NCI-H146 treated with DMSO at 0.1 percent for 48 hours (cell line): ENCODE measurements around the gene ZBTB2.
"Not testable (repeated sequence)": the region's sequence is repeated elsewhere in the genome, so short reads cannot be mapped to it uniquely, and the experiment has no call there.

Experiments
- DNase-seq: peaks from one replicate; lab custom pipeline; 2025; ENCODE audit not compliant: unreplicated experiment; lab: John Stamatoyannopoulos, UW

Gene ZBTB2

DNA sequence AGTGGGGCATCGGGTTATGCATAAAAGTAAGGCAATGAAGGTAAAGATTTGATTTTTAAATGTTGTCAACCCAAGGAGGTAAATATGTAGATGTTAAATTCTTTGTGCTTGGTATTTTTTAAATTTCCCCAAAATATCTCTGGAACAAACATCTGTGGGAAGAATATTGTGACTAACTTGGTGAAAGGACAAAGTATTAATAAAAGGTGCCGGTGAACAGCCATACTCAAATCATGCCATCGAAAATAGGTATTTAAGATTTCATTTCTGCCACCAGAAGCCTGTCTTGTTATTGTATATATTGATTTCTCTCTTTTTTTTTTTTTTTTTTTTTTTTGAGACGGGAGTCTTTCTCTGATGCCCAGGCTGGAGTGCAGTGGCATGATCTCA, 12.6 kb upstream of the ZBTB2 start:
- DNase-seq, result no peak

DNA sequence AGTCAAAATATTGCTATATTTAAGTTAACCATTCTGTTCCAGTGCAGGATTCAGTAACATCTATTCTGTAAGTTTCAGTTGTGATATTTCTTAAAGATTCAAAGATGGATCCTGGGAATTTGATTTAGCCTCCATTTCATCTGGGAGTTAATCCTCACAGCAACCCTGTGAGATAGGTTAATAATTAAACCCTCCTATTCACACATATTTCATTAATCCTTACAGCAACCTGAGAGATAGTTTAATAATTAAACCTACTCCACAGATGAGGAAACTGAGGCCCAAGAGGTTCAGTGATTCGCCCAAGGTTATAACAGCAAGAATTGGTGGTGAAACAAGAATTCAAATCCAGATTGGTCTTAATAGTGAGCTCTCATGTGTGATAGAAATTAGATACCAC, 10.9 kb upstream of the ZBTB2 start:
- DNase-seq, result no peak

DNA sequence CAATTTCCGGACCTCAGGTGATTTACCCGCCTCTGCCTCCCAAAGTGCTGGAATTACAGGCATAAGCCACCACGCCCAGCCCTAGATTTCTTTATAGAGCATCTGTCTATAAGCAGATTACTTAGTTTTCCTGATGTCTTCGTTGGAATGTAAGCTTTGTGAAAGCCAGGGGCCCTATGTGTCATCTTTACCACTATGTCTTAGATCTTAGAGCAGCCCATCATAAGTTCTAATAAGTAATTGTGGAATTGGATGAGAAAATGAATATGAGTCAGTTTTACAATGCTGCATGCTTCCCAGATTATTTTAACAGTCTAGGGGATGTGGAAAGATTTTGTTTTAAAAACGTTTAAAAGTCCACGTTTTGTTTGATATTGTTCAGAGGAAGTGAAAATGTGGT, 9.1 kb upstream of the ZBTB2 start:
- DNase-seq, result no peak

DNA sequence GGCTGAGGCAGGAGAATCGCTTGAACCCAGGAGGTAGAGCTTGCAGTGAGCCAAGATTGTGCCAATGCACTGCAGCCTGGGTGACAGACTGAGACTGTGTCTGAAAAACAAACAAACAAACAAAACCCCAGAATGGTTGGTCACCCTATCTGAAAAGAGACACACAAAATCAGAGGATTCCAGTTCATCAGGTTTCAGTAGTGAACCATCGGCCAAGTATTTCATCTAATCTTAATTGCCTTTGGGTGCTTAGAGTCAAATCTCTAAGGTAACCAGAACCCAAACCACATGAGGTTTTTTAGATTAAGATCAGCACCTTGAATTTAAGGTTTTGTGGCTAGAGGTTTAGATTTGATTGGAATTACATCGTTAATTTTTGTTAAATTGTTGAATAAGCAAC, 8.3 kb upstream of the ZBTB2 start:
- DNase-seq, result no peak

DNA sequence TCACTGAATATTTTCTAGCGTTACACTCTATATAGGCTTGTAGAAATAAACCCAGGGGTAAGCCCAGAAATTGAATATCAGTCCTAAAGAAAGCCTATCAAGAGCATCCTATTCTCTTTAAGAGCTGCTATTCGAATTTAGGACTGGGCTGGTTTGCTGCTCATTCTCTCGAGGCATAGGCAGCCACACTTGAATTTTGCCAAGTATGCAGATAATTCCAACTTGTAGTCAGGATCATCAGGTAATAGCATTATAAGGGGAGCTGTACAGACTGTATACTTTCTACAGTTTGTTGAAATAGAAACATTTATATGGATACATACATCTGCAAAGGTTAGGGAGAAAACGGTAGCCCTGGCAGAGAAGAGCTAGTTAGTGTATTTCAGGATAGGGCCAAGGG, 2.1 kb upstream of the ZBTB2 start:
- DNase-seq, result no peak

DNA sequence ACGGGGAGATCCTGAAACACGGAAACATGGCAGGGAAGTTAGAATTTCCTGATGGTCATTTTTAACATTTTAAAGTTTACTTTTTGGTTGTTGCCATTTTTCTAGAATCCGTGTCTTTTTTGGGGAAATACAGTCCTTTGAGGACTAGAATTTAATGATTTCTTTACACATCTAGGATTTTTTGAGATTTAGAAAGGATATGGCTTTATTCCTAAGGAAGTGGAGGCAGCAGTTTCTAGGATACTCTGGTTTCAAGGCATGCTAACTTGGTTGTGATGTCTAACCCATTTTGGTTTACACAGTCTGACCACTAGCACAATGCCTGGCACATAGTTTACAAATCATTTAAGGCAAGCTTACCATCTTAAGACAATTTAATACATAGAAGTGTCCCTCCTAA, 1.1 kb upstream of the ZBTB2 start:
- no peak for DNase-seq

DNA sequence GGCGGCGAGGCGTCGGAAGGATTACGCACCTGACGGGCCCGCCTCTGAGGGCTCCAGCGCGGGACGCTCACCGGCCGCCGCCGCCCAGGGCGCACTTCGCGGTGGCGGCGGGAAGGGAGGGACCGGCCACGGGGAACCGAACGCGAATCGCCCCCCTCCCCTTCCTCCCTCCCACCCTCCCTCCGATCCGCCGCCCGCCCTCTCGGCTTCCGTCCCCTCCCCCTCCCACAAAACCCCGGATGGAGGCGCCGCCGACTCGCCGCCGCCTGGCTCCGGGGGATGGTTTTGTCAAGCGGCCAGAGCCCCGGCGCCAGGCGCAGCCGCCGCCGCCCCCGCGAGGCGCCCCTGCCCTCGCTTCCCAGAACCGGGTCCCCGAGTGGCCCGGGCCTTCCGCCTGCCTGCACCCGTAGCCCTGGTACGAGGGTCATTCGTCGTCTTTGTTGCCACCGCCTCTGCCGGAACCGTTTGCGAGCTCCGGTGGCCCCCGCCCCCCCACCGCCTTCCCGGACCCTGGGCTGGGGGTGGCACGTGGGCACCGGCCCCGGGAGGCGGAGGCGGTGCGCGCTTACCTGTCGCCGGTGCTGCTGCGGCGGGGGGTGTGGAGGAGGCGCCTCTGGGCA, 398 bp downstream of the ZBTB2 start:
- DNase-seq, result peak; percentile 55

DNA sequence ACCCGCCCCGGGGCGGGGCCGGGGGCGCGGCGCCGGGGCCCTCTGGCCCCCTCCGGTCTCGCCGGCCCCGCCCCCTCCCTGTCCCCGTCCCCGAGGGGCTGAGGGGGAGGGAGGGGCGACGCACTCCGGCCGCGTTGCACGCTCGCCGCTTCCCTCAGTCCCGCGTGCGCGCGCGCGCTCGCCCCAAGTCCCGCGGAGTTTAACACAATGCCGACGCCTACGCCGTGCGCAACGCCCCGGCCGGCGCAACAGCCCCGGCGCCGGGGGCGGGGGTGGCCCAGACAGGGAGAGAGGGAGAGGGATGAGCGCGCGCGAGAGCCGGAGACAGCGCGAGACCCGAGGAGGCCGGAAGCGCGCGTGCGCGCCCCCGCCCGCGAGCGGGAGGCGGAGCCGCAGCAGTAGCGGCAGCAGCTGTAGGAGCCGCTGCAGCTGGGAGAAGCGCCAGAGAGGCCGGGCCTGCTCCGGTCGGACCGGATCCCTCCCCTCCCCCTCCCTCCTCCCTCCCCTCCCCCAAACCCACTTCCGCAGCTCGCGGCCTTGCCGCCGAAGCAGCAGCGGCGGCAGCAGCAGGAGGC, 996 bp downstream of the ZBTB2 start:
- DNase-seq, result peak; percentile 97

DNA sequence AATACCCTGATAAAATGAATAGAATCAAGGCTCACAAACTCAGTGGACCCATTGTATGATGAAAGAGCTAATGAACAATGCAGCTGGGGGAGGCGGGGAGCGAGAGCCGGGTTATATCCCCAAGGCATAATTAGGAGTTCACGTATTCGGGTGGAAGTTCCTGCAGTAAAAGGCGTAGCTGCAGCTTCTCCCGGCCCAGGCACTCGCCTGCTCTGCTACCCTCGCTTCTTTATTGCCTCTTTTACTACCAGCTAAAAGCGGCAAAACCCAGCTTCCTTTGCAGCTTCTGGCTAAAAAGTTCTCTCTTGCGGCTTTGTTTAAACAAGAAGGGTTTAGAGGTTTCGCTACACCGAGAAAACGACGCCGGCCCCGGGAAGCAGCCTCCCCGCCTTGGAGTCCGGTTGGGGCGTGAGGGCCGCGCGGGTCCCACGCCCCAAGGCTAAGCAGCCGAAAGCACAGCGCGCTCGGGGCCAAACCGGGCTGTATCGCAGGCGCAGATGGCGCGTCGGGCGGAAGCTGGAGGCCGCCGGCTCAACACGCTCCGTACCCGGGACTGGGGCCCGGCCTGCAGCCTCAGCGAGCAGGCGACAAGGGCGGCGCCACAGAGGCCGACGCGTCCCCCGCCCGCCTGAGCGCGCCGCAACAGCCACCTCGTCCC, 1.6 kb downstream of the ZBTB2 start:
- DNase-seq, result peak; percentile 88

DNA sequence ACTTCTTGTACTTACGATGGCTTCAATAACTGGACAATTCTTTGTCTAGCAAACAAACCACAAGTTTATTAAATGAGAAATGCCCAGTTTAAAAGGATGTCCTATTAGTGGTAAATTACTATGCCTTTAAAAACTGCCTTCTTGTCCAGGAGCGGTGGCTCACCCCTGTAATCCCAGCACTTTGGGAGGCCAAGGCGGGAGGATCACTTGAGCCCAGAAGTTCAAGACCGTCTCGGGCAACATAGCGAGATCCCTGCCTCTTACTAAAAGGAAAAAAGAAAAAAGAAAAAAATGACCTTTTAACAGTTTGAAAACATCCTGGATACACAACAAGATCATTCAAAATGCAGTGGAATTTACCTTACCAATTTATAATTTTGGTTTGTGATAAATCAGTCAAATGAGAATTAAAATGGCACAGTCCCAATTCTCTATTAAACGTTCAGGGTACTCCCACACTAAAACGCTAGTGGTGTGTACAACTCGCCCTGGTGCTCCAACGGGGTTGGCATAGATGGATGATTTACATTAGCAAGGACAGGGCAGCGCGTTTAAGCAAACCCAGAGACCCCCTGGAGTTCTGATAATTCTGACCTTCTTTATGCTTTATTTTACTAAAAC, 2.3 kb downstream of the ZBTB2 start:
- DNase-seq, result no peak

DNA sequence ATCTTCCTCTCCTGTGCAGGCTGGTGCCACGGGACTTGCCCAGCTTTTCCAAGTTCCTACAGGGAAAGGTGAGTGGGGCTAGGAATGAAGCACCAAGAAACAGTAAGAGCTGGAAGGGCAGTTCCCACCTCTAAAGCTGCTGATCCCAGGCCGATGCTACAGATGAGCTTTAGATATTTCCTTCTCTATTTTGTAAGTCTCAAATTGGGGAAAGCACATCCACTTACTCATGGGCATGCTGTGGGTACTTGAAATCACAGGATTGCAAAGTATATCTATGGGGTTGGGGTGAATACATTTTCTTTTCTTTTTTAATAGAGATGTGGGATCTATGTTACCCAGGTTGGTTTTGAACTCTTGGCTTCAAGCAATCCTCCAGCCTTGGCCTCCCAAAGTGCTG, 3.1 kb downstream of the ZBTB2 start:
- no peak for DNase-seq

DNA sequence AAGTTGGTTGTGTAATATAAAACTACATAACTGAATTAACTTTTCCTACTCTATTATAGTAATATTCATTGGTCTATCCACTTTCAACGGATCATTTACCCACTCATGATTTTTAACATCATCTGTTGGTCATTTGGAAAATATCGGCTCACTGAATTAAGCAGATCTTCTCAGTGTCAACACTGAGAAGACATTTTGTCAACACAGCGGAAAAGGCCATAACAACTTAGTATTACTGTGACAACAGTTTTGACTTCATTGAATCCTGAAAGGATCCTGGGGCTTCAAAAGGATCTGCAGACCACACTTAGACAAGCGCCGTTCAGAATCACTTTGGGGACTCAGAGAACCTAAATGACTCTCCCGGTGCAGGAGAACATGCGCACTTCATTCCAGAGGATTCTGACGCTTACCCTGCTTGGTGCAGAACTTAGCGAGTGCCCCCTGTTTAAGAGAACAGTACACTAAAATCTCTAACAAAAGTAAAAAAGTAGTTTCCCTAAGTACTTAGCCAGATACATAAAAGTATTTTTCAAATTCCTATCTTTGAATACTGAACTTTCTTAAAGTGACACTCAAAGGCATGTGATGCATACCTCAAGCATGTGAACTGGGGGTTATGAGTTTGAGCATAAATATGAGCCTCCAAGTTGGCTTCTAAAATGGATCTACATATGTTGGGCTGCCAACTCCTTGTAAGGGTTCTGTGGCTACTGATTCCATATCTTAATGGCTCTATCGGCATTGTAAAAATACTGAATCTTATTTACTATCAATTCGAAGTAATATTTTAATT, 4.0 kb downstream of the ZBTB2 start:
- DNase-seq, result no peak

DNA sequence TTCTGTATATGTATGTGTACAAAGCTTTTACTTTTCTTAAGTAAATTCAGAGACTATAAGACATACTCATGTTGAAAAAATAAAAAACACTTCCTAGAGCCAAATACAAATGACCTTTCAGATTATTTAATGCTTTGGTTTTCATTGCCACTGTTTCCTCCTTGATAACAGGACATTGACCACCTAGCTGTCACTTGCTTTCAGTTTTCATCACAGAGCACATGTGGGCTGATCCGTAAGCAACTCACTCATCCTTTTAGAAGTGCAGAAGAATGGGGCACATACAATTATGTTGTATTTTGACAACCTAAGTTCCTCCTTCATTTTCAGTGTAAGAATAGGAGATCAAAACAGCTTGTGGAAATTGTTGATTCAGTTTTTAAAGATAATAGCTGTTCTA, 6.2 kb downstream of the ZBTB2 start:
- no peak for DNase-seq

DNA sequence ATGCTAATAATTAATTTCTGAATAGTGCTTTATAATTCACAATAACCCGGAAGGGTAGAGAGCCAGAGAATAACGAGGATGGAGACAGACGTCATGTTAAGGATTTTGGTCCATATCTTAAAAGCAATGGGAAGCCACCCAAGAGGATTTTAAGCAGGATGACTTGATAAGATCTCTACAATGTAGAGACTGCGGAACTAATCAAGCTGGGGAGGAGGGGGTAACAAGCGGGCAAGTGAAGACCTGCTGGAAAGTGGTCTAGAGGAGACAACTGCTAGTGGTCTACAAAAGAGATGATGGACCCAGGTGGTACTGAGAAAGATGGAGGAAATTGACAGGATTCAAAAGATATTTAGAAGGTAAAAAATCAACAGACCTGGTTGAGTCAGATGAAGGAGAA, 7.2 kb downstream of the ZBTB2 start:
- DNase-seq, result no peak

DNA sequence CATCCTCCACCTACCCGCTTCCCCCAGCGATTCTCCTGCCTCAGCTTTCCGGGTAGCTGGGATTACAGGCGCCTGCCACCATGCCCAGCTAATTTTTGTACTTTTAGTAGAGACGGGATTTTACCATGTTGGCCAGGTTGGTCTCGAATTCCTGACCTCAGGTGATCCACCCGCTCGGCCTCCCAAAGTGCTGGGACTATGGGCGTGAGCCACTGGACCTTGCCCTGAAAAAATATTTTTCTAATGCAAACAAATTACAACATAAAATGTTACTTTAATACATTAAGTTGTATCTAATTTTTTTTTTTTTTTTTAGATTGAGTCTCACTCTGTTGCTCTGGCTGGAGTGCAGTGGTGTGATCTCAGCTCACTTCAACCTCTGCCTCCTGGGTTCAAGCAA, 8.7 kb downstream of the ZBTB2 start:
- not testable (repeated sequence) for DNase-seq

DNA sequence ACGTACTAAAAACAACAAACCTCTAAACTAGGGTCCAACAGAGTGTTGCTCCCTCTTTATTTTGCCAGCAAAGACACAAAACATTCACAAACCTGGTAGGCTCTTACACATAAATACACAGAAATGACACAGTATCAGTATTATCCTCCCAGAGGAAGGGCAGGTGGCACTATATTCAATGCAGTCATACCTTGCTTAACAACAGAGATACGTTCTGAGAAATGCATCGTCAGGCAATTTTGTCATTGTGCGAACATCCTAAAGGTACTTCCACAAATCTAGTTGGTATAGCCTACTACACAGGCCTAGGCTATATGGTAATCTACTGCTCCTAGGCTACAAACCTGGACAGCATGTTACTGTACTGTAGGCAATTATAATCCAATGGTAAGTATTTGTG, 9.6 kb downstream of the ZBTB2 start:
- DNase-seq, result no peak

DNA sequence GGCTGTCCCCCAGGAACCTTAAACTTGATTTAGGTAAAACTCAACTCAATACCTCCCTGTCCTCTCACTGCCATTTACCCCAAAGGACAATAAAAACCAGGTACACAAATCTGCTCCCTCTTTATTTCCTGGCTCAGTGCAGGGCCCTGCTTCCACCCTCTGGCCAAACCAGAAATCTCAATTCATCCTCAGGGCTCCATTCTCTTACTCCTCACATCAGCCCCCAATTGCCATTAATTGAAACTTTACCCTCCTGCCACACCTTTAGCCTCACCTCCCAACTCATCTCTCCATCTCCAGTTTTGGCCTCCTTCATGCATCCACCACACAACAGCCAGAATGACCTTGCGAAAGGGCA, 10.5 kb downstream of the ZBTB2 start:
- no peak for DNase-seq

DNA sequence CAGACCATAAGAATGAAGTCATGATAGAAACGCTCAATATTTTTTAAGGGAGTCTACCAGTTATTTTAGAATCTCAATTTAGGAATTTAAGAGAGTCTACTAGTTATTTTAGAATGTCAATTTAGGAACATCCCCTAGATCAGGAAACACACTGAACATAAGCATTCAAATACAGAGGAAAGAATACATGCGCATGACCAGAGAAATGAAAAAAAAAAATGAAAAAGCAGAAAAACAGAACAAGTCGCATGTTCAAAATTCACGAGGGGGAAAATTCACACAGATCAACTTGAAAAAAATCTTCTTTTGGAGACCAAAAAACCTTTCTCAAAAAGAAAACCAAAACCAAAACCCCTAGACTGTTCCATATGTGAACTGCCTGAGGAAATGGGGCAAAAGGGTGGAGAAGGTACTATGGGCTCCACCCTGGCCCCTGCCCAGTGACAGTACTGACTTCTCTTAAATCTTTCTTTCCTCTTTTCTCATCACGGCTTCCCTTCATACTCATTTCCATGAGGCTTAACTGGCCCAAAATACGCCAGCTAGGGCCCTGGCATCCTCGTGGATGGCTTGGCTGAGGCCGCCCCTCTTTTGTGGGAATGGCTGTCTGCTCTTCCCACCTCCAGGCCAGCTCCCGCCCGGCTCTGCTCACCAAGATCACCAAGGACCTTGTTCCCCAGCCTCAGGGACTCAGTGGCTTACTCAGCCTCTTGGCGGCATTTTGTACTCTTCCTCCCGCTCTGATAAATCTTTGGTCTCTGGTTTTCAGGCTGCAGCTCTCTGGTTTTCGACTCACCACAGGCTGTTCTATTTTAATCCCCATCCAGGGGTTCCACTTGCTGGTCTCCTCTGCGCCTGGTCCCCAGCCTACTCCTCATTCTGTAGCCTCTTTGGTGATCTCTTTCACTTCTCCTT, 11.2 kb downstream of the ZBTB2 start:
- DNase-seq, result no peak

DNA sequence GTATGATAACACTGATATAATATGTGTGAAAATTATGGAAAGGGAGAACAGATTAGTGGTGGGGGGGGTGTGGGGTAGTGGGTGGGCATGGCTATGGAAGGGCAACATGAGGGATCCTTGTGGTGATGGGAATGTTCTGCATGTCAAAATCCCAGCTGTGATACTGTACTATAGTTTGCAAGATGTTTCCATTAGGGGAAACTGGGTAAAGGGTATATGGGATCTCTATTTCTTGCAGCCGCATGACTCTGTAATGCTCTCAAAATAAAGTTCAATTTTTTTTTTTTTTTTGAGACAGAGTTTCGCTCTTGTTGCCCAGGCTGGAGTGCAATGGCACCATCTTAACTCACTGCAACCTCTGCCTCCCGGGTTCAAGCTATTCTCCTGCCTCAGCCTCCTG, 14.3 kb downstream of the ZBTB2 start:
- no peak for DNase-seq

DNA sequence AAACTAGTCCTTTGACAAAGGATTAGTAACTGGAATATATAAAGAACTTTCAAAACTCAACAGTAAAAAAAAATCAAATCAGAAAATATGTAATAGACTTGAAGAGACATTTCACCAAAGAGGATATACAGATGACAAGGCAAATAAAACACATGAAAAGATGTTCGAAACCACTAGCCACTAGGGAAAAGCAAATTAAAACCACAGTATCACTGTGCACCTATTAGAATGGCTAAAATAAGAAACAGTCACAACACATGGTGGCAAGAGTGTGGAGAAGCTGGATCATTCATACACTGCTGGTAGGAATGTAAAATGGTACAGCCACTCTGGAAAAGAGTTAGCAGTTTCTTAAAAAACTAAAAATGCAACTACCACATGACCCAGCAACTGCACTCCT, 14.9 kb downstream of the ZBTB2 start:
- no peak for DNase-seq

DNA sequence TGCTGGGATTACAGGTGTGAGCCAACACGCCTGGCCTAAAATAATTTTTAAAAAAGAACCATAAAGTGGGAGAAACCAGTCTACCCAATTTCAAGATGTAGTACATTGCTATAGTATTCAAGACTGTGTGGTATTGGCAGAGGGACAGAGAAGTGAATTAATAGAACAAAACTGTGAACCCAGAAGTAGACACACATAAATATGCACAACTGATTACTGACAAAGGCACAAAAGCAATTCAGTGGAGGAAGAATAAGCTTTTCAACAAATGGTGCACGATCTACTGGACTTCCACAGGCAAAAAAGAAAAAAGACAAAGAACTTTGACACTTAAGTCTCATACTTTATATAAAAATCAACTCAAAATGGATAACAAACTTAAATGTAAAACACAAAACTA, 15.5 kb downstream of the ZBTB2 start:
- no peak for DNase-seq
